GM20000 (cell line): Measurements from ENCODE around the gene SELENOM.
A peak's percentile ranks its signal among the peaks of the same experiment; 100 is the strongest.

Experiments used
- DNase-seq: peaks from one replicate; pipeline ENCODE4 v3.0.0; 2012; ENCODE audit warnings: low spot score
- TF ChIP-seq, protein P1 (sequence below): IDR thresholded peaks from 2 replicates; pipeline ENCODE4 v1.5.1; 2012; ENCODE audit warnings: mild to moderate bottlenecking, control low read depth; ENCODE audit errors: extremely low read depth, missing control alignments

The SELENOM gene, protein sequence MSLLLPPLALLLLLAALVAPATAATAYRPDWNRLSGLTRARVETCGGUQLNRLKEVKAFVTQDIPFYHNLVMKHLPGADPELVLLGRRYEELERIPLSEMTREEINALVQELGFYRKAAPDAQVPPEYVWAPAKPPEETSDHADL

DNA sequence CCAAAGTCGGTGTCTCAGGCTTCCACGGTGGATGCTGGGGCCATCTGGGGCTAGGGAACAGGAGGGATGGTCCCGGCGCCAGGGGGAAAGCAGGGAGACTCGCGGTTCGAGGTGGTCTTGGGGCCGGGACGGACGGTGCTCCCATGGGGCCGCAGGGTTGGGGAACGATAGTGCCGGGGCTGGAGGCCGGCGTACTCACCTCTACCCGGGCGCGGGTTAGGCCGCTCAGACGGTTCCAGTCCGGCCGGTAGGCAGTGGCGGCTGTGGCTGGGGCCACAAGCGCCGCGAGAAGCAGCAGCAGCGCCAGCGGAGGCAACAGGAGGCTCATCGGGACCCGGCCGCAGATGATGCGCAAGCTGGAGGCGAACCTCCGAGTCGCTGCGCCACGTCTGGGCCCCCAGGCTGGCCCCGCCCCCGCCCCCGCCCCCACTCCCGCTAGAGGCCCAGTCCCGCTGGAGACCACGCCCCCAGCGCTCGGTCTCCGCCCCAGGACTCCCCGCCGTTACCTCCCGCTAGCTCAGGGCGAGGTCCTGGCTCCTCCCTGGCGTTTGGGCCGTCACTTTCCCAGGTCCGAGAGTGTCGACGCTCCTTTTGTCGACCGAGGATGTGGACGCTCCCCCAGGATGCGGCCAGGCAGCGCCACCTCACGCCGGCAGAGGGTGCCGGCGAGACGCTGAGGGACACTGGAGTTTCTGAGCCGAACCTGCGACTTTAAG is at the start of gene SELENOM:
SELENOM (minus strand) TSS at position 391 of the 716 bp plus-strand sequence; CDS start at position 328, 63 bp downstream.
- TF ChIP-seq, protein P1, sequence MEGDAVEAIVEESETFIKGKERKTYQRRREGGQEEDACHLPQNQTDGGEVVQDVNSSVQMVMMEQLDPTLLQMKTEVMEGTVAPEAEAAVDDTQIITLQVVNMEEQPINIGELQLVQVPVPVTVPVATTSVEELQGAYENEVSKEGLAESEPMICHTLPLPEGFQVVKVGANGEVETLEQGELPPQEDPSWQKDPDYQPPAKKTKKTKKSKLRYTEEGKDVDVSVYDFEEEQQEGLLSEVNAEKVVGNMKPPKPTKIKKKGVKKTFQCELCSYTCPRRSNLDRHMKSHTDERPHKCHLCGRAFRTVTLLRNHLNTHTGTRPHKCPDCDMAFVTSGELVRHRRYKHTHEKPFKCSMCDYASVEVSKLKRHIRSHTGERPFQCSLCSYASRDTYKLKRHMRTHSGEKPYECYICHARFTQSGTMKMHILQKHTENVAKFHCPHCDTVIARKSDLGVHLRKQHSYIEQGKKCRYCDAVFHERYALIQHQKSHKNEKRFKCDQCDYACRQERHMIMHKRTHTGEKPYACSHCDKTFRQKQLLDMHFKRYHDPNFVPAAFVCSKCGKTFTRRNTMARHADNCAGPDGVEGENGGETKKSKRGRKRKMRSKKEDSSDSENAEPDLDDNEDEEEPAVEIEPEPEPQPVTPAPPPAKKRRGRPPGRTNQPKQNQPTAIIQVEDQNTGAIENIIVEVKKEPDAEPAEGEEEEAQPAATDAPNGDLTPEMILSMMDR = peak; percentile 66

DNA sequence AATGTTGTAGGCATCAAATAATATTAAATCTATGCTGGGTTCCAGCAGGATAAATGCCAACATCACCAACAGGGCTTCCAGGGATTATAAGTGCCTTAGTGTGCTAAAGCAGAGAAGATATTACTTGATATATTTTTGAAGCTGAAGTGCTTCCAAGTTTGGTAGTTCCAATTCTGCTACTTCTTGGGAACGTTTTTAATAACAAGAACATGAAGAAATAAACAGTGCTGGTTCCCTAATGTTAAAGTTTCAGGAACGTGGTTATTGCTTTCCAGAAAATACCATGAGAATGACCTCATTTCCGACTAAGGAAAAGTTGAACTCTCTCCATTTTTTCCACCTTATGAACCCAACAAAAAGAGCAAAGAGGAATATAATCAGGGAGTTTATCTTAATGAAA is 48.1 kb upstream of the SELENOM start:
- TF ChIP-seq, protein P1 = no peak
- DNase-seq = no peak

More for the DNA sequence above, at the start of gene SELENOM:
- peak; percentile 97 for DNase-seq

DNA sequence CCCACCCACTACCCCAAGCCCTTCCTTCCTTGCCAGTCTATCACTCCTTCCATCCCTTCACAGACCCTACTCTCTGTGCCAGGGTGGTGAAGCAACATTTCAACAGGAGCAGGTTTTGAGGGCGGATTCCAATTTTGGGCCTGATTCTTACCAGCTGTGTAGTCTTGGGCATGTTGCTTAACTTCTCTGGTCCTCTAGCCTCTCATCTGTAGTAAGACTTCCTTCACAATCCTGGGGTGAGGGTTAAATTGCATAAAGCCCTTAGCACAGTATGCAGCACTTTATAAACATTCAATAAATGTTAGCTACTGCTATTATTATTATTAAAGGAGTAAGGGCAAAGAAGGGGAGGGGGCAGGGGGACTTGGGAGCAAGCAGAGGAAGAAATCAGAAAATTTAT is 47.6 kb upstream of the SELENOM start:
- no peak for DNase-seq
- TF ChIP-seq, protein P1 = no peak

DNA sequence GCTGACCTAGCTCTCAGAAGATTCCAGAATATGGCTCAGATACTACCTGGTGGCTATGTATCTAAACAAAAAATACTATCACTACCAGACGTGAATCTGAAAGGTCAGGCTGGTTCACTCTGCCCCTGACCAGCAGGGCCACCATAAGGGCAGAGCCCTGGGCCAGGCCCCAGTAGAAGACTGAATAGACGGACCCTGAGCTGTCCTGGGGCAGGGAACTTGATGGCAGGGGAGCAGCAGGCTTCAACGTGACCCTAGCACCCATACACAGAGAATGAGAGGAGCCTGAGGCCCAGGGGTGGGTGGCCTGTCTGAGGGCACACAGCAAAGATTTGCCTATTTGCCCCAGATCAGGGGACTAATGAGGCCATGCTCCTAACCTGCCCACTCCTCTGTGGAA is 46.0 kb upstream of the SELENOM start:
- TF ChIP-seq, protein P1 = no peak
- DNase-seq = no peak

DNA sequence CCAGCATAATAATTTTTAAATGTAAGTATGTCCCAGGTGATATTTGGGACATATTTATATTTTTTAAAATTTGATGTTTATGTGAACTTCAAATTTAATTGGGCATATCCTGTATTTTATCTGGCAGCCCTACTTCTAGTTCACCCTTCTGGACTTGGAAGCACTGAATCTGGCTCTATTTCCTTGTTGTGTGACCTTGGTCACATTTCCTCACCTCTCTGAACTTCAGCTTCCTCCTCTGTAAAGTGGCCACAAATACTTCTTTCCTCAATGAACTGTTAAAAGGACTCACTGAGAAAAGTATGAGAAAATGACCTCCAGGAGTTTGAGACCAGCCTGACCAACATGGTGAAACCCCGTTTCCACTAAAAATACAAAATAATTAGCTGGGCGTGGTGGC is 44.5 kb upstream of the SELENOM start:
- TF ChIP-seq, protein P1 = no peak
- no peak for DNase-seq

DNA sequence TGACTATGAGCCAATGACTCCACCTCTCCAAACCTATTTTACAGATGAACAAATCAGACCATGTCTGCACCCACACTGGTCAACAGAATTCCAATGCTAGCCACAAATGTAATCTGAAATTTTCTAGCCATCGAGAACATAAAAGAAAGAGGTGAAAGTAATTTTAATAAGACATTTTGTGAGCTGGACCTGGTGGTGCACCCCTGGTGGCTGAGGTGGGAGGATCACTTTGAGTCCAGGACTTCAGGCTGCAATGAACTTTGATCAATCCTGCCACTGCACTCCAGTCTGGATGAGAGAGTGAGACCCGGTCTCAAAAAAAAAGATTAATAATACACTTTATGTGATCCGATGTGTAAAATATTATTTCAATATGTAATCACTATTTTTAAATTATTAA is 43.2 kb upstream of the SELENOM start:
- TF ChIP-seq, protein P1 = no peak
- DNase-seq = no peak

DNA sequence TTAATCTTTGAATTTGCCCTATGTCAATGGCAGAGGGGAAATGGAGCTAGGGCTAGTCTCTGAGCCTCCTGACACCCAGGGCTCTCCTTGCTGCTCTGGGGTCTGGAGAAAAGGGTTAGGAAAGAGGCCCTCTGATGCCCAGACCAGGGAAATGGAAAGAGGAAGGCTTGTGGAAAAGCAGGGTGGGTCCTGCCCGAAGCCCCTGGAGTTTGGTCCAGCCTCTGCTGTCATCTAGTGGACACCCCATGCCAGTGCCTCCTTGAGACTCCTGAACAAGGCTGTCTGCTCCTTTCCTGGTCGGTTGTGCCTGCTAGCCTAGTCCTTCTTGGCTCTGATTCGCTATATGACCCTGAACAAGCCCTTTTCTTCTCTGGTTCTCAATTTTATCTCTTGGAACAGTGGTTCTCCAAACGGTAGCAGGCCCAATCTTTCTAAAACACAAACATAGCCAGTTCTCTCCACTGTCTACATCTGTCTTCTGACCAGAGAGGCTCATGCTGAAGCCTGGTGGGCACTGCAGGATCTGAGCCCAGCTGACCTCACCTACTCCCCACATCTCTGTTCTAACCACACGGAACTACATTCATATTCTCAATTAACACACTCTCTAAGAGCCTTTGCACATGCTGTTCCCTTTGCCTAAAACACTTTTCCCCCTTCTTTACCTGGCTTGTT is 41.7 kb upstream of the SELENOM start:
- TF ChIP-seq, protein P1 = peak; percentile 75
- DNase-seq = peak; percentile 71
